IMR-90 (cell line): ENCODE results near the gene CST4.

Experiments used
- MXI1 ChIP-seq: IDR thresholded peaks from 2 replicates; pipeline ENCODE4 v1.6.1; 2012; ENCODE audit warnings: low read depth, mild to moderate bottlenecking, low read length, moderate library complexity, borderline replicate concordance
- RCOR1 ChIP-seq: IDR thresholded peaks from 2 replicates; pipeline ENCODE4 v1.6.1; 2012; ENCODE audit warnings: mild to moderate bottlenecking, low read length, improper control_type of control experiment; ENCODE audit not compliant: insufficient replicate concordance
- TF ChIP-seq, protein P1 (sequence below): conservative IDR thresholded peaks from 2 replicates; pipeline ENCODE4 v1.5.1; 2012; ENCODE audit warnings: mild to moderate bottlenecking, low read depth, low read length, improper control_type of control experiment

- TF ChIP-seq, protein P1, sequence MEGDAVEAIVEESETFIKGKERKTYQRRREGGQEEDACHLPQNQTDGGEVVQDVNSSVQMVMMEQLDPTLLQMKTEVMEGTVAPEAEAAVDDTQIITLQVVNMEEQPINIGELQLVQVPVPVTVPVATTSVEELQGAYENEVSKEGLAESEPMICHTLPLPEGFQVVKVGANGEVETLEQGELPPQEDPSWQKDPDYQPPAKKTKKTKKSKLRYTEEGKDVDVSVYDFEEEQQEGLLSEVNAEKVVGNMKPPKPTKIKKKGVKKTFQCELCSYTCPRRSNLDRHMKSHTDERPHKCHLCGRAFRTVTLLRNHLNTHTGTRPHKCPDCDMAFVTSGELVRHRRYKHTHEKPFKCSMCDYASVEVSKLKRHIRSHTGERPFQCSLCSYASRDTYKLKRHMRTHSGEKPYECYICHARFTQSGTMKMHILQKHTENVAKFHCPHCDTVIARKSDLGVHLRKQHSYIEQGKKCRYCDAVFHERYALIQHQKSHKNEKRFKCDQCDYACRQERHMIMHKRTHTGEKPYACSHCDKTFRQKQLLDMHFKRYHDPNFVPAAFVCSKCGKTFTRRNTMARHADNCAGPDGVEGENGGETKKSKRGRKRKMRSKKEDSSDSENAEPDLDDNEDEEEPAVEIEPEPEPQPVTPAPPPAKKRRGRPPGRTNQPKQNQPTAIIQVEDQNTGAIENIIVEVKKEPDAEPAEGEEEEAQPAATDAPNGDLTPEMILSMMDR, result no peak
- TF ChIP-seq MXI1 (no peak), RCOR1 (no peak)
These were observed 5.0 kb downstream of the CST4 start for GRCh38 chr20:23683807-23684206.
